NK-92 (cell line): Measurements from ENCODE around the gene SHISA7.
"Not testable (repeated sequence)": the region's sequence is repeated elsewhere in the genome, so short reads cannot be mapped to it uniquely, and the experiment has no call there.

ENCODE experiments used
- DNase-seq: peaks from one replicate; lab custom pipeline; 2025; ENCODE audit not compliant: unreplicated experiment; lab: John Stamatoyannopoulos, UW

Gene SHISA7

GRCh38 chr19:55421281-55421680 is 21.8 kb downstream of the SHISA7 start:
- DNase-seq = not testable (repeated sequence)

GRCh38 chr19:55419624-55420236 is 23.4 kb downstream of the SHISA7 start:
- no peak for DNase-seq

GRCh38 chr19:55419103-55419502 is 24.0 kb downstream of the SHISA7 start:
- no peak for DNase-seq

GRCh38 chr19:55418185-55418584 is 24.9 kb downstream of the SHISA7 start:
- no peak for DNase-seq

- no peak for DNase-seq
Observed at GRCh38 chr19:55410168-55410567, 32.9 kb downstream of the SHISA7 start.

GRCh38 chr19:55409179-55409578 is 33.9 kb downstream of the SHISA7 start:
- not testable (repeated sequence) for DNase-seq

GRCh38 chr19:55408533-55408872 is 34.6 kb downstream of the SHISA7 start:
- no peak for DNase-seq

GRCh38 chr19:55407800-55408532 is 35.1 kb downstream of the SHISA7 start:
- DNase-seq = peak; percentile 91

- DNase-seq = not testable (repeated sequence)
Observed at GRCh38 chr19:55407550-55407799, 35.6 kb downstream of the SHISA7 start, which contains the start of gene UBE2S. UBE2S (minus strand) TSS chr19:55407788; CDS start chr19:55407589, 199 bp downstream.

- DNase-seq = no peak
Observed at GRCh38 chr19:55406826-55407549, 36.1 kb downstream of the SHISA7 start.

- no peak for DNase-seq
Observed at GRCh38 chr19:55406091-55406825, 36.8 kb downstream of the SHISA7 start.

GRCh38 chr19:55405638-55406037 is 37.5 kb downstream of the SHISA7 start:
- DNase-seq = no peak

GRCh38 chr19:55402509-55402908 is 40.6 kb downstream of the SHISA7 start:
- no peak for DNase-seq

- not testable (repeated sequence) for DNase-seq
Observed at GRCh38 chr19:55401390-55401789, 41.7 kb downstream of the SHISA7 start.

GRCh38 chr19:55400281-55401087 is 42.6 kb downstream of the SHISA7 start:
- no peak for DNase-seq

GRCh38 chr19:55398200-55398925 is 44.7 kb downstream of the SHISA7 start:
- no peak for DNase-seq

- DNase-seq = no peak
Observed at GRCh38 chr19:55392820-55393761, 50.0 kb downstream of the SHISA7 start.

- no peak for DNase-seq
Observed at GRCh38 chr19:55391702-55392615, 51.1 kb downstream of the SHISA7 start.
